ENCODE measurements around the gene SOCS4.

DNA sequence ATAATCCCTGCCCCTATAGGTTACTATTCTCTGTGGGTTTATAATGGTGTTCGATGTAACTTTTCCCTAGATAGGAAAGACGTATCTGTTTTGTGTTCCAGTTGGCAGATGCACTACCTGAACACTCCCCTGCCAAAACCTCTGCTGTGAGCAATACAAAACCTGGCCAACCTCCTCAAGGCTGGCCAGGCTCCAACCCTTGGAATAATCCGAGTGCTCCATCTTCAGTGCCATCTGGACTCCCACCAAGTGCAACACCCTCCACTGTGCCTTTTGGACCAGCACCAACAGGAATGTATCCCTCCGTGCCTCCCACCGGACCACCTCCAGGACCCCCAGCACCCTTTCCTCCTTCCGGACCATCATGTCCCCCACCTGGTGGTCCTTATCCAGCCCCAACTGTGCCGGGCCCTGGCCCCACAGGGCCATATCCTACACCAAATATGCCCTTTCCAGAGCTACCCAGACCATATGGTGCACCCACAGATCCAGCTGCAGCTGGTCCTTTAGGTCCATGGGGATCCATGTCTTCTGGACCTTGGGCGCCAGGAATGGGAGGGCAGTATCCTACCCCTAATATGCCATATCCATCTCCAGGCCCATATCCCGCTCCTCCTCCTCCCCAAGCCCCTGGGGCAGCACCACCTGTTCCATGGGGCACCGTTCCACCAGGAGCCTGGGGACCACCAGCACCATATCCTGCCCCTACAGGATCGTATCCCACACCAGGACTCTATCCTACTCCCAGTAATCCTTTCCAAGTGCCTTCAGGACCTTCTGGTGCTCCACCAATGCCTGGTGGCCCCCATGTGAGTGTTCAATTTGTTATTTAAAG is 35.7 kb downstream of the SOCS4 start:
- no peak for TF ChIP-seq CTCF (IDR thresholded peaks at IDR 0.05)
- no peak for TF ChIP-seq EP300 (IDR thresholded peaks at IDR 0.05)
- TF ChIP-seq POLR2A (IDR thresholded peaks at IDR 0.05; ENCODE audit: low read depth) = no peak
